ENCODE results near the gene FNDC5.

FNDC5 gene

DNA sequence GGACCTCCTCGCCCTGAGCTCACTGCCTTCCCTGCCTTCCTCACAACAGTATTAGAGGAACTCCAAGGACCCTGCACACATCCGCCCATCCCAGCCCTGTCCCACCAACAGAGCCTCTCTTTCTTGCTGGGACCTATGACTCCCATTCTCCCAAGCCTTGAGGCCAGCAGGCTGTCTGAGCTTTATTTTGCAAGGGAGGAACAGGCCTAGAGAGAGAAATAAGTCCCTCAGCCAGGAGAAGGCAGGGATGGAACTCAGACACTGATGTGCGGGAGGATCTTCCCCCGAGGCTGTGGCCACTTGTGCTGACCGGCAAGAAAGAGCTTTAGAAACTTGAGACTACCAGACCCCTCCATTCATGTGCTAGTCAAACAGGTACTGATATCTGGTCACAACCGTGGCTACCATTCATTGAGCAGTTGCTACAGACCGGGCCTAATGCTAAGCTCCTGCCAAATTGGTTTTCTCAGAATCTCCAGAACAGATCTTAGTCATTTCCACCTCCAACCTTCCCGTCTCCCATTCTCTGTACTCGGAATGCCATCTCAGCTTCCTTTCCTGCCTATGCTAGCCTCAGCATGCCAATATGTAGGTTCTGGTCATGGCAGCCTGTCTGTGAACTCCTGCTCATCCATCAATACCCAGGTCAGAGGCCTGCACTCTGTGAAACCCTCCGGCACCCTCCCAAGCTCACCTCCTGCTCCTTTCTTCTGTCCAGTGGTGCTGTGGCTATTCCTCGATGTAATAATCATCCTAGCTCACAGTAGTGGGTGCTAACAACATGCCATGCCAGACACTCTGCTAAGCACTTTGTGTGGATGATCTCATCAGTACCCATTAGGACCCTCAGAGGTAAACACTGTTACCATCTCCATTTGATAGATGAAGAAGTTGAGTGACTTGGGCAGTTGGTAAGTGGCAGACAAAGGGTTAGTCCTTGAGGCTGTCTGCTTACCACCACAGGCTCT is 26.7 kb upstream of the FNDC5 start:
- no peak for DNase-seq

- no peak for DNase-seq
These were observed 25.7 kb upstream of the FNDC5 start for GRCh38 chr1:32896451-32896850.

GRCh38 chr1:32895325-32896215 is 24.9 kb upstream of the FNDC5 start:
- DNase-seq: no peak

DNA sequence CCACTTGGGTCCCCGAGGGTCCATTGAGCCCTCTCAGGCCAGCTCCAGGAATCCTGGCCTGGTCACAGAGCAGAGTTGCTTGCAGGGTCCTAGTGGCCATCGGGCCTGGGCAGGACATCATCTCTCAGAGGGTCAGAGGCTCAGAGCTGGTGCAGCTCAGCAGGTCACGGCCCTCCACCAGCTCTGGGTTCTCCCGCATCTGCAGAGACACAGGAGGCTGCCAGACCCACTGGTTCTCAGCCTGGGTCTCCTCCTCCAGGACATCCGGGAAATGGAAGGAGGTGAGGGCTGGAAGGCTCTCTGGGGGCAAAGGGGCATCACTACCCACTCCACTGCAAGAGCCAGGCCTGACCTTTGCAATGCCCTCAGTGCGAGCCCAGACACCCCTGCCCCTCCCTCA is 24.0 kb upstream of the FNDC5 start:
- DNase-seq: no peak

DNA sequence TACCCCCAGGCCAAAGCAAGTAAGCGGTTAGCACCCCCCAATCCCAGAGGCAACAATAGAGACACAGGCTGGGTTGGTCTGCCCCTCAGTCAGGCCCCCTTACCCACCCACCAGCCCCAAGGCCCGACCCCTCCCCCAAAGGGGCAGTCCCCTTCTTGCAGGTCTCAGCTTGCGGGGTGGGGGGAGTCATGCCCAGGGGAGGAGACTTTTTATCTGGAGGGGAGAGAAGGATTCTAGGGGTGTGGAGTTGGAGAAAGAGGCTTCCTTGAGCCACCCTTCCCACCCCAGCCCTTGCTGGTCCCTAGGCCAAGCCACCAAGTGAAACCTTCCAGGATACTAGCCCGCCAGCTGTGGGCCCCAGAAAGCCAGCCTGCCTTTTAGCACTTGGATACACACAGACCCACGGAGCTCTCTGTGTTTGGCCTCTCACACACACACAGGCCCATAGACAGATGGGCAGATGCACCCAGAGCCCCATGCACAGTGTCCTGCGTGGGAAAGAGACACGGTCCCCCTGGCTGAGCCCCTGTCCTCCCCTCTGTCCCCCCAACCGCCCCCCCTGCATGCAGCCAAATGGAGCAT is 23.4 kb upstream of the FNDC5 start:
- no peak for DNase-seq

DNA sequence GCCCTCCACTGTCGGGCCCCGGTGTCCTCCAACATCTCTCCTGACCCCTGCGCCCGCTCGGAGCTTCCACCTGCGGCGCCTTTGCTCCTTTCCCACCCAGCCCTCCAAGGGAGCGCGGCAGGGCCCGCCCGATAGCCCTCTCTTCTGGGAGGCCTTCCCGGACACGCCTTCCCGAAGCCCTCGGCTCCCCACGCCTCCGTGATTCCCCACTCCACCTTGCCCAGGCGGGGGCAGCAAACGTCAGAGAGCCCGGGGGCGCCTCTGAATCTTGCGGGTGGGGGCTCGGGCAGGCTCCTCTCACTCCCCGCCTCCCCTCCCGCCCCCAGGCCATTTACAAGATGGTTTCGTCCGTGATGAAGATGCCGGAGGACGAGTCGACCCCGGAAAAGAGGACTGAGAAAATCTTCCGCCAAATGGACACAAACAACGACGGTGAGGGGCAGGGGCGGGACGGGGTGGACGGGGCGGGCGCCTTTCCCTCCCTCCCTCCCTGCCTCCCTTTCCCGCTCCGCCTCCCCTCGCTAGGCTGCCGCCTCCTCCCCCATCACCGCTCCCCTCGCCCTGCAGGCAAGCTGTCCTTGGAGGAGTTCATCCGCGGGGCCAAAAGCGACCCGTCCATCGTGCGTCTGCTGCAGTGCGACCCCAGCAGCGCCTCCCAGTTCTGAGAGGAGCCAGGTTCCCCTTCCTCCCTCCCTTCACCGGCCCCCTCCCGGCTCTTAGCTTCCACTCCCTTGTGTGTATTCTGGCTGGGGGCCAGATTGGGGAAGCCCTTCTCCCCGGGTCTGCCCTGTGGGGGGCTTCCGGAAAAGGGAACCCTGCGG is 22.7 kb upstream of the FNDC5 start:
- DNase-seq: no peak

- DNase-seq: no peak
These were observed 21.9 kb upstream of the FNDC5 start for GRCh38 chr1:32892368-32893197.

- DNase-seq: no peak
These were observed 20.9 kb upstream of the FNDC5 start for GRCh38 chr1:32891630-32892029.

- DNase-seq: no peak
These were observed 20.5 kb upstream of the FNDC5 start for GRCh38 chr1:32891241-32891570.

DNA sequence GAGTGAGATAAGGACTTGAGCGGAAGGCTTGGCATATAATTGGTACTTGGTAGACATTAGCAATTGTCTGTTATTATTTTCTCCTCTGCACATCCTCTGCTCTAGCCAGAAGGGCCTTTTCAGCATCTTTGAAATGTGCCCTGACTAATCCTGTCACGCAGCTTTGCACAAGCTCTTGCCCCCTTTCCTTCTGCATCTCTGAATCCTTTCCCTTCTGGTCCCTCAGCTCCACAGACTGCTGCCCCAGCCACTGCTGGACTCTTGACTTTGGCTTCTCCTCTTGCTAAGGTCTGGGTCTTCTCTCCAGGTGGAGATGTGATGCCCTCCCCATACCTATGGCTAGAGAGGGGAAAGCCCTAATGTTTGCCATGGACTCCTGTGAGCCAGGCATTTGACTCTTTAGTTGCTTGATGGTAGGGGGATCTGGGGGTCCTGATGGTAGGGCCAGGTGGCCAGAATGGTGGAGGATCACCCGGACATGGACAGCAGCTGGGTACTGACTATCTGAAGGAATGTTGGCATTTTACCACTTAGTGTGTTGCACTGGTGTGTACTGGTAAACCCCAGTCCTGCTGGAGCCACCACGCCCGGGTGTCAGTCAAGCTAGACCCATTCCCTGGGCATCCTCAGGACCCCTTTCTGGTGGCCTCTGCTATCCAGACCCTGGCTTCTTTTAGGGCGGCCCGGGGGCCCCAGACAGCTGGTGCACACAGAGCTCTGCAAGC is 20.0 kb upstream of the FNDC5 start:
- DNase-seq: no peak

GRCh38 chr1:32889731-32890278 is 19.1 kb upstream of the FNDC5 start:
- DNase-seq: no peak

DNA sequence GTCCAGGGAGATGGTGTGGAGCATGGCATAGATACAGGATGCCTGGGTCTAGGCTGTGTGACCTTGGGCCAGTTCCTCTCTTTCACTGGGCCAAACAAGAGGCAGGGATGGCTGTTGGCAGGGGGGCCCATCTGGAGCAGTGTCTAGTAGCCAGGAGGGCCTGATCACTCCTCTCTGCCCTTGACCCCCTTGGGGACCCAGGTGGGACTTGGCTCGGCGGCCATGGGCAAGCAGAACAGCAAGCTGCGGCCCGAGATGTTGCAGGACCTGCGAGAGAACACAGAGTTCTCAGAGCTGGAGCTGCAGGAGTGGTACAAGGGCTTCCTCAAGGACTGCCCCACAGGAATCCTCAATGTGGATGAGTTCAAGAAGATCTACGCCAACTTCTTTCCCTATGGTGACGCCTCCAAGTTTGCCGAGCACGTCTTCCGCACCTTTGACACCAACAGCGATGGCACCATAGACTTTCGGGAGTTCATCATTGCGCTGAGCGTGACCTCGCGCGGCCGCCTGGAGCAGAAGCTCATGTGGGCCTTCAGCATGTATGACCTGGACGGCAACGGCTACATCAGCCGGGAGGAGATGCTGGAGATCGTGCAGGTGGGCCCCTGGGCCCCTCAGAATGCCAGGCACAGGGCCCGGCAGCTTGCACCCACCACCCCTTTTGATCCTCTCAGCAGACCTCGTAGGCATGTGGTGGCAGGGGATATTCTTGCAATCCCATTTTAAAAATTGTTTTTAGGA is 18.1 kb upstream of the FNDC5 start:
- no peak for DNase-seq

DNA sequence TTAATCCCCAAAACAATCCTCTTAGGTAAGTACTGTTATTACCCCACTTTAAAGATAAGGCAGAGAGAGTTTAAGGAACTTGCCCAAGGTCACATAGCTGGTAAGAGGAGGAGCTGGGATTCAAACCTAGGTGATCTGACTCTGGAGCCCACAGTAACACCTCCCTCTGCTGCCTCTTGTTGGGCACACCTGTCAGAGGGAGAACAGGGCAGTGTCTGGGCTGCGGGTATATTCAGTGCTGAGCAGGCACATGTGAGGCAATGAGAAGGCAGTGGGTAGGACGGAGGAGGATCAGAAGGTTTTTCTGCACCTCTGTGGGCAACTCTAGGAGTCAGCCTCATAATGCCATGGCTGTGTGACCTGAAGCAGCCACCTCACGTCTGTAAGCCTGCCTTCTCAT is 17.4 kb upstream of the FNDC5 start:
- DNase-seq: no peak

GRCh38 chr1:32887623-32888022 is 16.9 kb upstream of the FNDC5 start:
- no peak for DNase-seq

GRCh38 chr1:32886828-32887414 is 16.2 kb upstream of the FNDC5 start:
- DNase-seq: no peak

DNA sequence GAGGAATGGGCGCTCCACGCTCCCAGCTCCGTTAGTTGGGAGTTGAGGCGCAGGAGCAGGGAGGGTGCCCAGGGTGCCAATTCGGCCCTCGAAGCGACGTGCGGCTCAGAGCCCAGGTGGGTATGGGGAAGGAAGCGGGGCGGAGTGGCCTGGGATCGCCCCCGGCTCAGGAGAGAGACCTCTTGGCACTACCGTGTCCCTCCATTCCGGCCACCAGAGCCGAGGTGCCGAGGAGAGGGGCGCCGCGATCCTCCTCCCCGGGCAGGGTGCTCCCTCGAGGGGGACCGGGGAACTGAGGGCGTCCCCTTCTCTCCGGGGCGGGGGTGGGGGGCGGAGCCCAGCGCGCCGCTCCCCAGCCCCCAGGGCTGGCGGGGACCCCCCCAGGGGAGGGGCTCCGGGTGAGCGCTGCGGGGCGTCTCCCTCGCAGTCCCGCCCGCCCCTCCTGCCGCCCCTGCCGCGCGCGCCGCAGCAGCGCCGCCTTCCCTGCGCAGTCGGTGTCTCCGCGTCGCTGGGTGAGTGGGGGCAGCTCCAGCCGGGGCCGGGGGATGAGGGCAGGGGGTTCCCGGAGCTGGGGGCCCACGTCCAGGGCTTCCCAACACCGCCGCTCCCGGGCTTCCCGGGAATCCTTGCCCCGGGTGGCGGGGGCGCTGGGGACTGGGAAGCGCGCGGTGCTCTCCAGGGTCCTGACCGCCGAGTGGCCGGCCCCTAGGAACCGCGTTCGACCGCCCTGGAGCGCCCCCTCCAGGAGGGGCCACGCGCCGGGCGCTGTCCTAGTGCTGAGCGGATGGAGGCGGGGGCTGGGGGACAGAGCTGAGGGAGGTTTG is 15.5 kb upstream of the FNDC5 start, which contains the start of gene HPCA:
Gene HPCA (plus strand): TSS at position 488 of the 824 bp plus-strand sequence. CDS start 2,408 bp downstream, outside the sequence.
- DNase-seq: no peak

GRCh38 chr1:32885676-32886003 is 14.9 kb upstream of the FNDC5 start:
- DNase-seq: no peak

GRCh38 chr1:32884726-32885125 is 14.0 kb upstream of the FNDC5 start:
- no peak for DNase-seq

DNA sequence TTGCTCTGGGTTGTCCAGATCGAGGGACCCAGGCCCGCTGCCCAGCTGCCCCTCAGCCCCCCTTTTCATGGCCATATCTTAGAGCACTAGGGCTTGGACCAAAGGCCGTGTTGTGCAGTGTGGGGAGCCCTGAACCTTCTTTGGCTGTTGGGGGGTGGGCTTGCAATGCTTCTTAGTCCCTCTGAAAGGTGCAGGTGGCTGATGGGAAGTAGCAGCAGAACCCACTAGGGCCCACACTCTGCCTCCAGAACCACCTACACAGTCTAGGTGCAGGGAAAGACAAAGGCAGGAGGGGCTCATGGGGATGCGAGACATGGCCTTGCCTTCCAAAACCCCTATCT is 13.3 kb upstream of the FNDC5 start:
- DNase-seq: no peak

Measured in activated naive CD4-positive, alpha-beta T cell (primary cell).